HG03354 (cell line): Measurements from ENCODE around the gene PUSL1.
A peak's percentile ranks its signal among the peaks of the same experiment; 100 is the strongest.

Experiments
- ATAC-seq: cut with Tn5 transposase; IDR thresholded peaks from one replicate; pipeline ENCODE4 v1.9.1; 2021; ENCODE audit warnings: mild to moderate bottlenecking; ENCODE audit not compliant: unreplicated experiment, poor library complexity, severe bottlenecking

Gene PUSL1

GRCh38 chr1:1347026-1347595, 38.7 kb downstream of the PUSL1 start:
- no peak for ATAC-seq

DNA sequence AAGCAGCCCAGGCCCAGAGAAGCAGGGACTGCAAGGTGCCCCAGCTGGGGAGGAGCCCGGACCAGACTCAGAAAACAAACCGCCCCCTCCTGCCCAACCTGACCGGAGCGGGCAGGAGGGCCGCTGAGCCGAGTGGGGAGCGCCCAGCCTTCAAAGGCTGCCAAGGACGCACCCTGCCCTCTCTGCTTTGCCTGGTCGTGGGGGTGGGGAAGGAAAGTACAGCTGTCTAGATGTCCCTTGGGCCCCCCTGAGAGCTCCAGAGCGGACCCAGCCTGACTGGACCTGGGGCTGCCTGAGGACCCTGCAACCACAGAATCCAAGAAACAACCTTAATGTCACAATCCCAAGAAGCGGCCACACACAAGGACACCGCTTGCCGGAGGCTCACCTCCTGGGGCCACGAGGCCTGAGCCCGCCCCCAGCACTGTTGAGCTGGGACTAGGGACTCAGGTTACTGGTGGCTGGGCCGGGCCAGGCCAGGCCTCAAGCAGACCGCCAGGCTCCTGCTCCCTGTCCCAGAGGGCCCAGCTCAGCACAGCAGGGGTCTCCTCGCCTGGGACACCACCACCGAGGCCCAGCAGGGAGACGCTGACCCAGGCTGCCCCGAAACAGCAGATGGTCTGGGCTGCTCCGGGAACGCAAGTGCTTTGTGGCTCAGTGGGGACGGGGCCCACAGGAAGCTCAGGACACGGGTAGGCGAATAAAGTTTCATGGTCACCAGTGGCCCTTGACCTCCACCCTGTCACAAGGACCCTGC, 39.4 kb downstream of the PUSL1 start:
- no peak for ATAC-seq

GRCh38 chr1:1348420-1349255, 40.2 kb downstream of the PUSL1 start:
- ATAC-seq: peak; percentile 24

GRCh38 chr1:1349256-1350012, 41.0 kb downstream of the PUSL1 start, which contains the start of gene DVL1:
DVL1 (minus strand) TSS chr1:1349418; CDS start chr1:1349065, 353 bp downstream.
- ATAC-seq: peak; percentile 64

- ATAC-seq: no peak
Measured at GRCh38 chr1:1351511-1352427, 43.4 kb downstream of the PUSL1 start.

DNA sequence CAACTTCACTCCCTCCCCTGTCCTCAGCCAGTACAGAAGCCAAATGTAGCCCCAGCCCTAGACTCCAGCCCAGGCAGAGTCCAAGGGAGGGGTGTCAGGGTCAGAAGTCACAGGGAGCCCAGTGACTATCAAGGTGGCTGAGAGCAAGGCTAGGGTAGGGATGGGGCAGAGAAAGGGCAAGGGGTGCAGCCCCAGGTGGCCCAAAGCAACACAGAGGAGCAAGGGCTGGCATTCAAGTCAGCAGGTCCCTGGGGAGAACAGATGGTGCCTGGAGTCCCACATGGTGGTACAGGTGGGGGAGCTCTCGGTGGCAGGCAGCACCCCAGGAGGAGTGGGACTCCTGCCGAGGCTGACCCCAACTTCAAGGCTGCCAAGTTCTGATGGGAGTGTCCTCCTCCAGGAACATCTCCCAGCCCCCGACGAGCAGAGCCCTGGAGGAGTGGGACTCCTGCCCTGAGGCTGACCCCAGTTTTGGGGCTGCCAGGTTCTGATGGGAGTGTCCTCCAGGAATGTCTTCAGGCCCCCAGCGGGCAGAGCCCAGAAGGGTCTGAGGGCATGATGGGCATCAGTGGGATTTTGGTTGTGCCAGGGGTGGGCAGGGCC, 44.5 kb downstream of the PUSL1 start:
- ATAC-seq: no peak

DNA sequence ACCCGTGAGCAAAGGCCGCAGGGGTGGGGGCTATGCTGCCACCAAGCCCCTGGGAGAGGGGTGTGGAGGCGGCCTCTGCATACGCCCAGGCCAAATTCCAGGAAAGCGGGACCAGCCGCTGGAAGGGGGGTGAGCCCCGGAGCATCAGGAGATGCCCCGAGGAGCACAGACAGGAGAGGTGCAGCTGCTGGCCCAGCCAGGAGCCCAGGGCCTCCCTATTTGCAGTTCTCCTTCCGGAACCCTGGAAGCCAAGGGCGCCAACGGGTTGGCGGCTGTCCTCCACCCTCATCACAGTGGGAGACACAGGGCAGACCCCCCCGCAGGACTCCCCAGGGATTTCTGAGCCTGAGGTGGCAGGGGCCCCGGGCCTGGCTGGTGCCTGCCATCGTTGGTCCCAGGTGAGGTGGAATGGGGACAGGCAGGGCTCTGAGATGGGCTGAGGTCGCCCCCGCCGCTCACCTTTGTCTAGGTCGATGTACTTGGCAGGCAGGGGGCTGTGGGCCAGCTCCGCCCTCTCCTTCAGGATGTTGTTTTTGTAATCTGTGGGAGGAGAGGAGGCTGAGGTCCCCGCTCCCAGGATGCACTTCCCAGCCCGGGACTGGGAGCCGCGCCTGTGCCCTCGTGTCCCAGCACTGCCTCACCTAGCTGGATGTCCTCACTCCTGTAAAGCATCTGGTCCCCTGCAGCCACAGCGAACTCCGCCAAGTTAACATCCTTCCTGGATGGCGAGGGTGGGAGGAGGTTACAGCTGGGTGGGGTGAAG, 45.2 kb downstream of the PUSL1 start:
- no peak for ATAC-seq

DNA sequence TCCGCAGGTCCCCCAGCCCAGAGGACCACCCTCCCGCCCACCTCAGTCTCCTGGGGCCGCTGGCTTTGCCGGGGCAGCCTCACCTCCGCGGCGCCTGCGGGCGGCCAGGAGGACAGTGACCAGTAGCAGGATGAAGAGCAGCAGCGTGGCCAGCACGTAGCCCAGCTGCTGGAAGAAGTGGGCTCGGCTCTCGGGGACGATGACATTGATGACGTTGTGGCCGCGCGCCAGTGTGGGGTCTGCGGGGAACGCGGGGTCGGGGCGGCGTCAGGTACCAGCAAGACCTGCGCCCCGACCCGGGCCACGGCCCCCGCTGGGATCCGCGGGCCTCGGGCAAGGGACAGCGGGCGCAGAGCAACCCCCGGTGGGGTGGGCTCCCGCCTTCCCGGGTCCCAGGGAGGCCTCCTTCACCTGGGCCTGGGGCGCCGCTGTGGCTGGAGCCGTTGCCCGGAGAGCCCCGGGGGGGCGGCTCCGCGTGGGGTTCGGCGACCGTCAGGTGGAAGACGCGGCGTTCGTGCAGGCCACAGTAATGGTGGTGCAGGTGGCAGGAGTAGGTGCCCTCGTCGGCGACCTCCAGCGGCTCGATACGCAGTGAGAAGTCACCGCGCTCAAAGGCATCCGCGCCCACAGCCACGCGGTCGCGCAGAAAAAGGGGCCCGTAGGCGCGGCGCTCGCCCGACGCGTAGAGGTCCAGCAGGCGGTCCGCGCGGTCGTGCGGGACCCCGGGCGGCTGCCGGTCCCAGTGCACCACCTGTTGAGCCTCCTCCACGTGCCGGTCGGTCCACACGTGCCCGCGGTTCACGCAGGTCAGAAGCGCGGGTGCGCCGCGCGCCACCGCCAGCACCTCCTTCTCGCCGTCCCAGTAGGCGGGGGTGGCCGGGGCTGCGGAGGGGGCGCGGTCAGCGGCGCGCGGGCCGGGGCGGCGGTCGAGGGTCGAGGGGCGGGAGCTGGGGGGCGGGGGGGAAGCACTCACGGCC, 46.2 kb downstream of the PUSL1 start:
- no peak for ATAC-seq

DNA sequence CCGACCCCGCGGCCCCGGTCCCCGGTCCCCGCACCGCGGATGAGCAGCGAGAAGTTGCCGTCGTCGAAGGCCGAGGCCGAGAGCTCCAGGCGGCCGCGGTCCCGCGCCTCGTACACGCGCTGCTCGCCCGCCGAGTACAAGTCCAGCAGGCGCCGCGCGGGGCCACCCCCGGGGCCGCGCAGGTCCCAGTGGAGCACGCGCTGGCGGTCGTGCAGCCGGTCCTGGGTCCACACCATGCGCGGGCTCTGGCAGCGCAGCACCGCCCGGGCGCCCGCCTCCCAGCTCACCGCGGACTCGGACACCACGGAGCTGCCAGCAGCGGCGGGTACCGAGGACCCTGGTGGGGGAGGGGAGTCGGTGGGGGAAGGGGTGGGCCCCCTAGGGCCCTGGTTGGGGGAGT, 47.0 kb downstream of the PUSL1 start:
- no peak for ATAC-seq

- no peak for ATAC-seq
Measured at GRCh38 chr1:1356166-1356795, 47.9 kb downstream of the PUSL1 start.

DNA sequence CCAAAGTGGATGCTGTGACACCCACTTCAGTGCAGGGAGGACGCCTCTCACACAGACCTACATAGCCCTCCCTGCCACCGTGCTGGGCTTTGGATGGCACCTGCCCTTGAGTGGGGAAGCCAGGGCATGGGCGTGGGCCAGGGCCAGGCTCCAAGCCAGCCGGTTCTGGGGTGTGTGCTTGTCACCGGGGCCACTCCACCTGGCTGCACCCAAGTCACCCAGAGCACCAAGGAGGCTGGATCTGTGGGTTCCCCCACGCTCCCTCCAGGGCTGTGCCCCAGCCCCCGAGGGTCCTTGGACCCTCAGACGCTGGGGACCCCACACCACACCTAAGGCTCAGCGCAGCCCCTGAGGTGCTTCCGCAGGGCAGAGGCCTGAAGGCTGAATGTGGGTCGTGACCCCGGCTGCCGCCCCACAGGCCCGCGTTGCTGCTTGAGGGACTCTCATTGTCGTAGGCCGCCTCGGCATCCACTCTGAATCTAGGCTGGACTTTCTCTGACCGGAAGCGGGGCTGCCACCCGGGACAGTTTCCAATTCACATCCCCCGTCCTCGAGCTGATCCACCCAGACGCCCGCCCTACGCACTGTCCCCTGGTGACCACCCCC, 48.5 kb downstream of the PUSL1 start:
- ATAC-seq: no peak

GRCh38 chr1:1357871-1358432, 49.6 kb downstream of the PUSL1 start:
- no peak for ATAC-seq

DNA sequence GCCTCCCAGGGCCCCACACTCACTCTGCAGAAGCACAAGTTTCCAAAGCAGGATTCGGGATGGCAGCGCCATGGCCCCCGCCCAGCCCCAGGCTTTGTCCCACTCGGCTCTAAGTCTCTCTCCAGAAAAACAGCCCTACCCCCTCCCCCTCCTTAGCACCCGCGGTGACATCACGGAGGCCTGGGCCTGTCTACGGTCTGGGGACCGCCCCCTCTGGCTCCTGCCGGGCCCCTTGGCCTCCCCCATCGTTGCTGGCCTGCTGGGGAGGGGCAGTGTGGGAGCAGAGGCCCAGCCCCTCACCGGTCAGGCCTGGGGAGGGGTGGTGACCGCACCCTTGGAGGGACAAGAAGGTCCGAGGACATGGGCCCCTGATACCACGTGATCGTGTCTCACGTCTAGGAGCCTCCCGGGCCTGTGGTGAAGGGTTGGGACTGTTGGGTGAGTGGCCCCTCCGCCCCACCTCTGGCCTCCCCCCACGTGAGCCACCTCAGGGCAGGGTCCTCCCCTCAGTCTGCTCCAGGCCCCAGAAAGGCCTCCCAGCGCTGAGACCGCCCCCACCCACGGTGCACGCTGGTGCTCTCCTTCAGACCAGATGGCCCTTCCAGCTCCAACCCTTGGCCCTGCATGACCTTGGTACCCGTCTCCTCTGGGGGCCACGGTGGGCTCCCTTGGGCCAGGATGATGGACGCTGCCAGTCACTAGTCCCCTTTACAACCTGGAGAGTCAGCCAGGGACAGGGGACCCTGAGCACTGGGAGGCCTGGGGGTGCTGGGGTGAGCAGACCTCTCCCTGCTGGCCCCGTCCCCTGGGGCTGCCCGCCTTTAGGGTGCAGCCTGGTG, 50.3 kb downstream of the PUSL1 start, which contains the start of gene MXRA8:
Gene MXRA8 (minus strand): TSS at position 123 of the 839 bp plus-strand sequence. CDS start 51 bp downstream, at position 72.
- no peak for ATAC-seq

- no peak for ATAC-seq
Measured at GRCh38 chr1:1359308-1359663, 50.9 kb downstream of the PUSL1 start.
